Aorta (tissue), 5 donors: ENCODE data around the gene SLC44A4. TPM values are rescaled to one million over a fixed set of nuclear protein-coding genes. Genes with fewer than 3 reads are reported as not detected.

Experiments
- ATAC-seq: fragments of 200-7000 bp; cut with Tn5 transposase; one replicate; pipeline ENCODE4 v1.9.1; 2022; ENCODE audit warnings: moderate library complexity; ENCODE audit not compliant: low FRiP score
- DNase-seq, 2 donors: peaks; one replicate each; pipeline ENCODE4 v3.0.0-alpha.2; 2020
- H3K27ac ChIP-seq, 2 donors: one replicate each; pipeline ENCODE4 v1.5.1; 2013; ENCODE audit warnings: low read length in 2 of 2, mild to moderate bottlenecking in 2 of 2, moderate library complexity in 2 of 2, control low read depth in 1 of 2, inconsistent platforms in 1 of 2, low read depth in 1 of 2
- H3K27me3 ChIP-seq, 2 donors: one replicate each; pipeline ENCODE4 v1.6.1; 2013; ENCODE audit warnings: control low read depth in 1 of 2, low read length in 1 of 2, mild to moderate bottlenecking in 1 of 2, moderate library complexity in 1 of 2; ENCODE audit not compliant: insufficient read depth in 2 of 2, control insufficient read depth in 1 of 2
- H3K36me3 ChIP-seq, 2 donors: one replicate each; pipeline ENCODE4 v1.6.1; 2013; ENCODE audit warnings: control low read depth in 1 of 2, low read length in 1 of 2, mild to moderate bottlenecking in 1 of 2; ENCODE audit not compliant: insufficient read depth in 2 of 2, control insufficient read depth in 1 of 2
- H3K4me1 ChIP-seq, 2 donors: one replicate each; pipeline ENCODE4 v1.6.1; 2013; ENCODE audit warnings: low read length in 2 of 2, control low read depth in 1 of 2, mild to moderate bottlenecking in 1 of 2, moderate library complexity in 1 of 2; ENCODE audit not compliant: insufficient read depth in 2 of 2, control insufficient read depth in 1 of 2
- H3K4me3 ChIP-seq, 2 donors: one replicate each; pipeline ENCODE4 v1.5.1; 2013; ENCODE audit warnings: low read length in 2 of 2, control low read depth in 1 of 2, mild to moderate bottlenecking in 1 of 2
- H3K9me3 ChIP-seq: one replicate; pipeline ENCODE4 v1.6.1; 2013; ENCODE audit warnings: mild to moderate bottlenecking, low read length; ENCODE audit not compliant: control insufficient read depth
- WGBS, 2 donors: extraction: QIAGEN DNeasy Blood & Tissue Kit; methylation state at CpG; one replicate each; pipeline ENCODE4 v1.1.7; 2013; 5-methylcytosine and 5-hydroxymethylcytosine counted together
- intact Hi-C, 2 donors: fragments of 100-400 bp; cut with DNase I; formaldehyde crosslinking; loops; one replicate each; pipeline versions ENCODE4 v1.14.2 to v1.15.0; 2022
- polyA plus RNA-seq, 2 donors: library from polyadenylated mRNA; stranded (reverse); fragments of 200-250 nt; gene quantifications; one replicate each; pipeline ENCODE4 v1.2.3, GENCODE V29; 2013
- total RNA-seq, 2 donors: library from RNA; stranded (reverse); fragmentation: NEBNext Ultra II Directional; extraction: Animal tissue kit (Norgen Biotek cat#: 25700); gene quantifications; one replicate each; pipeline ENCODE4 v1.2.1, GENCODE V29; 2021
- donor health status: healthy with polysubstance abuse.
- donor health status: Bipolar disorder and iron deficiency.
- donor health status: DM: no; HTN: no; CAD: no.
- donor health status: DM: no; HTN: no; CAD: no.
- donor health status: DM: yes; HTN: yes; CAD: no.

SLC44A4 gene
- total and polyA plus RNA-seq, 4 donors = 0.31 to 12.0 (median 1.0) TPM

DNA sequence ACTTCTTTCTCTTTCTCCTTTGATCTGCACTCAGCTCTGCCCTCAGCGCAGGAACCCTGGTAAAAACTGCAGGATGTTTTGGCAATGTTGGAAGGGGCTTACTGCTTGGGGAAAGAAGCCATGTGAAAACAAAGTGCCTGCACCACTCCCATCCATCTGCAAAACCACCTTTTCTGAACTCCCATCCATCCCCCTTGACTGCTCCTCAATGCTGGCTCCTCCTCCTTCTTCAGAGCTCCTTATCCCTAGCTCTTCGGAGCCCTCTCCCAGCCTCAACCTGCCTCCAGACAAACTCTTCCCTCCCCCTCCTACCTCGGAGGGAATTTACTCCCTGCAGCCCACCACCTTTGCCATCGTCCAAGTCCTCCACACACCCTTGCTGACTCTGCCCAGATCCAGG, 27.3 kb upstream of the SLC44A4 start:
- intact Hi-C loops = loop anchor here in 1 of 2 donors (10.0 kb wide), 1 partner anchor 269 kb away; the partner anchor contains the start of genes AGPAT1 and RNF5
- Histone ChIP-seq H3K27me3 (no peaks in the 10 kb centered on the region), H3K27ac (no peak overlapping the region), H3K36me3 (no peaks in the 10 kb centered on the region), H3K9me3 (no peaks in the 10 kb centered on the region), H3K4me3 (no peak overlapping the region), H3K4me1 (no peaks in the 10 kb centered on the region)
- DNase-seq = peak in 1 of 2 donors; percentile 31
- 18 to 20% methylated on average over 4 of the region's 4 CpGs for WGBS, 2 donors
- no peak for ATAC-seq

DNA sequence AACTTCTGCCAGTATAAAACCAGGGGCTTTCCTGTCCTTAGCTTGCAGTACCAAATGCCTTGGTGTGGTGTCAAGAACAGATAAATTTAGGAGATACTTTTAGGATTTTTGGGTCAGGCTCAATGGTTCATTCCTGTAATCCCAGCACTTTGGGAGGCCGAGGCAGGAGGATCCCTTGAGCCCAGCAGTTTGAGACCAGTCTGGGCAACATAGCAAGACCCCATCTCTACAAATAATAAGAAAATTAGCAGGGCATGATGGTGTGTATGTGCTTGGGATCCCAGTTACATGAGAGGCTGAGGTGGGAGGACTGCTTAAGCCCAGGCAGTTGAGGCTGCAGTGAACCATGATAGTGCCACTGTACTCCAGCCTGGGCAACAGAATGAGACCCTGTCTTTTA, 26.2 kb upstream of the SLC44A4 start:
- intact Hi-C loops = loop anchor here in 1 of 2 donors (10.0 kb wide), 1 partner anchor 270 kb away; the partner anchor contains the start of genes AGPAT1 and RNF5
- Histone ChIP-seq H3K4me3 (no peak overlapping the region), H3K36me3 (no peaks in the 10 kb centered on the region), H3K27ac (no peak overlapping the region), H3K9me3 (no peaks in the 10 kb centered on the region), H3K4me1 (no peaks in the 10 kb centered on the region), H3K27me3 (no peaks in the 10 kb centered on the region)
- ATAC-seq = no peak
- DNase-seq = no peak
- WGBS, 2 donors = 93 to 95% methylated on average over 1 of the region's 1 CpG

DNA sequence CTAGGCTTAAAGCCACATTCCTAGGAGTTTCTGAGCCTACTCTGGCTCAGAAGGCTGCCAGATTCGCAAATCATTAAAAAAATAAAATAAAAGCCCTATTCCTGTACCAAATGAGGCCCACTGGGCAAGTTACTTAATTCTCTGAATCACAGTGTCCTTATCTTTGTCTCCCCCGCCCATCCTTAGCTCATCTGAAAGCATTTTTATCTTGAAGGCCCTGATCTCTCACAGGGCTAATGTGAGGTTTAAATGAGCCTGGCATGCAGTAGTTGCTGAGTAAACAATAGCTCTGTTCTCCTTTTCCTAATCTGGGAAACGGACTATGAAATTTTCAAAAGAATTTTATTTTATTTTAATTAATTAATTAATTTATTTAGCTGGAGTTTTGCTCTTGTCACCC, 25.2 kb upstream of the SLC44A4 start:
- intact Hi-C loops = loop anchor here (5.0 to 10.0 kb wide), 3 partner anchors 43 to 271 kb away; partner anchors contain the start of genes AGPAT1 (in 1 of the 2), CFB (in 1 of the 2) and RNF5 (in 1 of the 2)
- H3K9me3 ChIP-seq = no peaks in the 10 kb centered on the region
- H3K27ac ChIP-seq = no peak overlapping the region
- no peak for DNase-seq
- H3K27me3 ChIP-seq = no peaks in the 10 kb centered on the region
- no peaks in the 10 kb centered on the region for H3K4me1 ChIP-seq
- H3K36me3 ChIP-seq = no peaks in the 10 kb centered on the region
- H3K4me3 ChIP-seq = no peak overlapping the region
- 66 to 85% methylated on average over 3 of the region's 3 CpGs for WGBS, 2 donors
- ATAC-seq = no peak

DNA sequence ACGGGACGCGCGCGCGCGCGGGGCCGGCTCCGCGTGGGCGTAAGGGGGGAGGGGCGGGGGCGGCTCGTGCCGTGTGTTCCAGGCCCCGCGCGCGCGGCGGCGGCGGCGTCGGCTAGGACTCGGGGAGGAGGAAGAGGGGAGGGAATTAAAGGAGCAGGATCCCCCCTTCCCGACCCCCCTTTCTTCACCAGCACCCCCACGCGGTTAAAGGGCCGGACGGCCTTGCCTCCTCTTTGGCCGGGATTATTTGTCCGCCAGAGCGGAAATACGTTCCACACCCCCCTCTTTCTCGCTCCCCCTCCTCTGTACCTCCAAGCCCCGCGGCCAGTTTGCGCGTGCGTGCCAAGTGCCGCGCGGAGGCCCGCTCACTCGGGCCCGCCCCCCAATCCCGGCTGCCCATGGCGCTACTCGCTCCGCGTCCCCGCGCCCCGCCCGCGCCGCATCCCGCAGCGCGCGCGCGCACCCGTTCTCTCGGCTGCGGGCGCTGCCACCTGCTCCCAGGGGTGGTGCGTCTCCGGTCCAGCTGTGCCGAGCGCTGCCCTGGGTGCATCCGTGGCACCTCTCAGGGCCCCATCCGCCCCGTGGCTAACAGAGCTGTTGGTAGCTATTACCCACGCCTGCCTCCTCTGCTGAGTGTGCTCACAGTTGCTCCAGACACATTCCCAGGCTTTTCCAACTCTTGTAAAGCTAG, 23.3 kb upstream of the SLC44A4 start, which contains the start of gene ZBTB12:
Gene ZBTB12 (minus strand): TSS at position 134 of the 691 bp plus-strand sequence. CDS start 781 bp downstream, outside the sequence.
- no peaks in the 10 kb centered on the region for H3K36me3 ChIP-seq
- intact Hi-C loops = loop anchor here (5.0 to 10.0 kb wide), 3 partner anchors 45 to 273 kb away; partner anchors contain the start of genes AGPAT1 (in 1 of the 2), CFB (in 1 of the 2) and RNF5 (in 1 of the 2)
- peak within 1 kb of the TSS; percentile 79 to 87 for H3K4me3 ChIP-seq
- 0% methylated on average over 39 to 77 of the region's 77 CpGs for WGBS, 2 donors
- ATAC-seq = peak; percentile 89
- peak; percentile 93 to 95 for DNase-seq
- H3K27ac ChIP-seq = peak within 1 kb of the TSS in 1 of 2 donors; percentile 56
- no peaks in the 10 kb centered on the region for H3K9me3 ChIP-seq
- no peaks in the 10 kb centered on the region for H3K27me3 ChIP-seq
- no peaks in the 10 kb centered on the region for H3K4me1 ChIP-seq

DNA sequence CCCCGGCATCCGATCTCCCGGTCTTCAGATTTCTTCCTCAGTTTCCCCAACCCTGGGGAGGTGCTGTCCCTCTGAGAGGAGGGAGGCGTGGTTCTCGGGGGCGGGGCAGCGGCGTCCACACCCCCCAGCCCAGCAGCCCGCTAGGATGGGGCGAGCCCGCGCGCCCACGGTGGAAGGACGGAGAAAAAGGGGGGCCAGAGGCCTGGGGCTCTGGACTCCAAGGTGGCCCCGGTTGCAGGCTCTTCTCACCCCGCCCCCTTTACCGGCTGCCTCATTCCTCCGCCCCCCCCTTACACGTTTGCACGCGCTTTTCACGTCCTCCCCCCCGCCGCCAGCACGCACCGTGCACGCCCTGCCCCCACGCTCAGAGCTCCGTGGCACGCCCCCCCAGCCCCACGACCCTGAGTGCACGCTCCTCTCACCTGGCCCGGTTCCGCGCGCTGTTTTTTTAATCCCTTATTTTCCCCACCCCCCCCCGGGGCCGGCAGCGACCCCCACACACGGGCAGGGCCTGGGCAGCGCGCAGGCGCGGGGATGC, 22.7 kb upstream of the SLC44A4 start:
- WGBS, 2 donors = 0 to 1% methylated on average over 23 to 45 of the region's 45 CpGs
- peak; percentile 53 for ATAC-seq
- no peaks in the 10 kb centered on the region for H3K36me3 ChIP-seq
- peak; percentile 79 to 90 for DNase-seq
- intact Hi-C loops = loop anchor here (5.0 to 10.0 kb wide), 3 partner anchors 46 to 273 kb away; partner anchors contain the start of genes AGPAT1 (in 1 of the 2), CFB (in 1 of the 2) and RNF5 (in 1 of the 2)
- H3K9me3 ChIP-seq = no peaks in the 10 kb centered on the region
- no peaks in the 10 kb centered on the region for H3K4me1 ChIP-seq
- no peaks in the 10 kb centered on the region for H3K27me3 ChIP-seq
- peak overlapping the region; percentile 79 to 87 for H3K4me3 ChIP-seq
- peak overlapping the region in 1 of 2 donors; percentile 21 for H3K27ac ChIP-seq

DNA sequence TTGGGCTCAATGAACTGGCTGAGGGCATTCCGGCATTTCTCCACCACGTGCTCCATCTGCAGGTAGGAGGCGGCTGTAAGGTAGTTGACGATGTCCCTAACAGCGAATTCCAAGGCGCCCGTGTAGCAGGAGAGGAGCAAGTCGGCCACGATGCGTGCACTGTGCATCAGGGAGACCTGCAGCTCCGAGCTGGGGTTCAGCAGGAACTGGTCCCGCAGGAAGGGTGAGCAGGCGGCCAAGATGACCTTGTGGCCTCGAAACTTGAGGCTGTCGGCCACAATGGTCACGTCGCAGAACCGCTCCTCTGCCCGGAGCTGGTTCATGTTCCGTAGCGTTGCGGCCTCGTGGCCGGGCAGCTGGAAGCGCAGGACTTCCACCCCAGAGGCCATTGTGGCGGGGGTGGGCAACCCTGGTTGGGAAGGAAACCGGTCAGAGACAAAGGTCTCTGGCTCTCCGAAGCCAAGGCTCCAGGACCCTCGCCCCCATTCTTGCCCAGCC, 22.2 kb upstream of the SLC44A4 start:
- intact Hi-C loops = loop anchor here (5.0 to 10.0 kb wide), 3 partner anchors 46 to 274 kb away; partner anchors contain the start of genes AGPAT1 (in 1 of the 2), CFB (in 1 of the 2) and RNF5 (in 1 of the 2)
- DNase-seq = peak in 1 of 2 donors; percentile 69
- Histone ChIP-seq H3K4me3 (peak overlapping the region in 1 of 2 donors; percentile 79), H3K27me3 (no peaks in the 10 kb centered on the region), H3K27ac (peak overlapping the region in 1 of 2 donors; percentile 21), H3K9me3 (no peaks in the 10 kb centered on the region), H3K36me3 (no peaks in the 10 kb centered on the region), H3K4me1 (no peaks in the 10 kb centered on the region)
- 30 to 34% methylated on average over 29 of the region's 29 CpGs for WGBS, 2 donors
- no peak for ATAC-seq

DNA sequence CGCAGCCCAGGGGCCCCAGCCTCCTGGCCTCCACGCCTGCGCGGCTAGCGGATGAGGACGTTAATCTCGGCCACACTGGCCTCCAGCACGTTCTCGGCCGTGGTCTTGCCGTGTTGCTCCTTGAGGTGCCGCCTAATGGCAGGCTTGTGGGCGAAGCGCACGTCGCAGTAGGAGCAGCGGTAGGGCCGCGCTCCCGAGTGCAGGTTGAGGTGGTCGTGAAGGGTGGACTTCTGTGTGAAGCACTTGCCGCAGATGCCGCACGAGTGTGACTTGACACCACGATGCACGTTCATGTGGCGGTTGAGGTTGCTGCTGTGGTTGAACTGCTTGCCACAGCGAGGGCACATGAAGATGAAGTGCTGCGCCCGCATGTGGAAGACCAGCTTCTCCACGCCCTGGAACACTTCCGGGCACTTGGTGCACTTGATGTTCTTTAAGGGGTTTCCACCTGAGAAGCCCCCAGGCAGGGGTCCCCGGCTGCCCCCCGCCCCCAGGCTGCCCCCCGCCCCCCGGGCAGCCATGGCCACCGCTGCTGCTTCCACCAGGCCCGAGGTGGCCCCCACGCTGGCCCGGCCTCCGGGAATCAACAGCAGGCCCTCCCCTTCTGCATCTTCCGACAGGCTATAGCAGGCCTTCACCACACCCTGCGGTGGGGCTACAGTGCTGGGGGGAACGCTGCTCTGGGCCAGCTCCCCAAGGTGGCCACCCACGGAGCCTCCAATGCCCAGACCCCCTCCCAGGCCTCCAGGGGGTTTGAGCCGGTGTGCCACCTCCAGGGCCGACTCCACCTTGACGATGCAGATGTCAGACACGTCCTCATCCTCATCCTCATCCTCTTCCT, 21.3 kb upstream of the SLC44A4 start:
- Histone ChIP-seq H3K4me1 (no peaks in the 10 kb centered on the region), H3K27me3 (no peaks in the 10 kb centered on the region), H3K4me3 (no peak overlapping the region), H3K9me3 (no peaks in the 10 kb centered on the region), H3K27ac (no peak overlapping the region), H3K36me3 (no peaks in the 10 kb centered on the region)
- 84 to 85% methylated on average over 40 to 49 of the region's 49 CpGs for WGBS, 2 donors
- intact Hi-C loops = loop anchor here (5.0 to 10.0 kb wide), 4 partner anchors 47 to 275 kb away; partner anchors contain the start of genes AGPAT1 (in 1 of the 2), CFB (in 1 of the 2), LY6G5C (in 1 of the 2) and RNF5 (in 1 of the 2)
- DNase-seq (no peak), ATAC-seq (no peak)

DNA sequence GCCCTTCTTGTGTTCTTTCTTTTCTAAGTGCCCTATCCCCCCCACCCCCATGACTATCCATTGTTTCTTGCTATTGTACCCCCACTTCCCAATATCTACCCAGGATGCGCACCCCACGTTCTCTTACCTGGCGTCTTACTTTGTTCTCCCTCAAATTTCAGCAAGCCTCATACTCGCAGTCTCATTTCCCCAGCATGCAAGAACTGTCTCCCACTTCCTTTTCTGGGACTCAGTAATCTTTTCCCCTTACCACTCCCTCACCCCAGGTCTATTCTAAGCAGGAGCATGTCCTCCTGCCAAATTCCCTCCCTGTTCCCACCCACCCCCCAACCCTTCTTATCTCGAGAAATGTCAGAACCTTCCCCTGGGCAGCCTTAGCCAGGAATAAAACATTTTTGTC, 20.4 kb upstream of the SLC44A4 start:
- Histone ChIP-seq H3K27ac (no peak overlapping the region), H3K4me1 (no peaks in the 10 kb centered on the region), H3K9me3 (no peaks in the 10 kb centered on the region), H3K27me3 (no peaks in the 10 kb centered on the region), H3K4me3 (no peak overlapping the region), H3K36me3 (no peaks in the 10 kb centered on the region)
- WGBS, 2 donors = 46 to 54% methylated on average over 5 of the region's 5 CpGs
- intact Hi-C loops = loop anchor here in 1 of 2 donors (5.0 kb wide), 1 partner anchor 217 kb away; the partner anchor contains the start of gene LY6G5C
- DNase-seq (no peak), ATAC-seq (no peak)
